IPS-NIHi7 (cell line): Measurements from ENCODE around the gene TTC34.

Source experiments
- DNase-seq: peaks from one replicate; pipeline ENCODE4 v3.0.0; 2012; ENCODE audit warnings: mixed read lengths; ENCODE audit errors: extremely low spot score

Gene TTC34

DNA sequence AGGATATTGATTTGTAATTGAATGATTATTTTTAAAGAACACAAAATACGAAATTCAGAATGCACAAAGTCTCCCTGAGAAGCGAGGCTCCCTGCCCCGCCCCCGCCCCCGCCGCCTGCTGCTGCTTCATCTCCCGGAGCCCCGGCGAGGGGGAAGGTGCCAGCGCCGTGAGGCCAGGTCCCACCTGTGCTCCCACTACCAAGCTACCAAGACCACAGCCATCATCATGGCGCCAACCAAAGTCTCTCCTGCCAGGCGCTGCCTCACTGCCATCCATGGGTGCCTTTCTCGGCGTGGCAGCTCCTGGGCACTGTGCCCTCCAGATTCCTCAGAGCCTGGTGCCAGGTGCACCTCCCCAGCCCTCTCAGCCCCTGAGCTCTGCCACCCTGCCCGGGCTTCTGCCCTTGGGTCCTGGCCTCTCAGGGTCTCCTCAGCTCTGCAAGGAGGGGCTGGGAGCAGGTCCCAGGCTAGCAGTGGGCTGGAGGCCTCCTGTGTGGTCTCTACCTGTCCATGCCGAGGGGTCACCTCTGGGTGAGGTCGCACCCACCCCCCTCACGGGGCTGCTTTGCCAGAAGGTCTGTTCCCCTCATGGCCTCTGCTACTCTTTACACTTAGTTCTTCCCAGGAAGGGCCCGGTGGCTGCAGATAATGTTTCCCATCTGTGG, 29.4 kb upstream of the TTC34 start:
- DNase-seq = no peak

DNA sequence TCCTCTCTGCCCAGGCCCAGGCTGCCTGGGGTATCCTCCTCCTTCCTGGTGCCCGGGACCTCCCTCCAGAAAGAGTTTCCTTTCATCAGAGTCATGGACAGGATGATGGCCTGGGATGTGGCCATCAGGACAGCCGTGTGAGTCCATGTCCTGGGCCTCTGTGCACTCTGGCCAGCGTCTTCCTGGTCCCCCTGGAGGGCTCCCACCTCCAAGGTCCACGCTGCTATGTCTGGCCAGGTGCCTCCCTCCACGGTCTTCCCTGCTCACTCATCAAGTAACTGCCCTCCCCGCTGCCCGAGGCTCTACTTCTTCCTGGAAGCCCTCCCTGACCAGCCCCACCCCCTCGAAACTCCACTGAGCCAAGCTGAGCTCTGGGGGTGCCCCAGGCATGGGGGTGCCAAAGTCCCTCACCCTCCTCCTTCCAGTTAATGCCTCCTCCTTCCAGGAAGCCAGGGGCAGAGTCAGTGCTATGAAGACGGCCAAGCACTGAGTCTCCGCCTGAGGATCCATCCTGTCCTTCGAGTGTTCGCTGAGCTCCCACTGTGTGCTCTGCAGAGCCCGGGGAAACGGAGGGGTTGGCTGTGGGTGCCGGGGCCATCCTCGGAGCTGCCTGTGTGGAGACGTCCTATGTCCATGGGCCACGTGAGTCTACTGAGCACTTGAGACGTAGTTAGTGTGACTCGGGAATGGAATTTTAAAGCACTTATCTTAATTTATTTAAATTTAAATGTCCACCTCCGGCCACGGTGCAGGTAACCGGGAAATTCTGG, 28.5 kb upstream of the TTC34 start:
- DNase-seq = no peak

DNA sequence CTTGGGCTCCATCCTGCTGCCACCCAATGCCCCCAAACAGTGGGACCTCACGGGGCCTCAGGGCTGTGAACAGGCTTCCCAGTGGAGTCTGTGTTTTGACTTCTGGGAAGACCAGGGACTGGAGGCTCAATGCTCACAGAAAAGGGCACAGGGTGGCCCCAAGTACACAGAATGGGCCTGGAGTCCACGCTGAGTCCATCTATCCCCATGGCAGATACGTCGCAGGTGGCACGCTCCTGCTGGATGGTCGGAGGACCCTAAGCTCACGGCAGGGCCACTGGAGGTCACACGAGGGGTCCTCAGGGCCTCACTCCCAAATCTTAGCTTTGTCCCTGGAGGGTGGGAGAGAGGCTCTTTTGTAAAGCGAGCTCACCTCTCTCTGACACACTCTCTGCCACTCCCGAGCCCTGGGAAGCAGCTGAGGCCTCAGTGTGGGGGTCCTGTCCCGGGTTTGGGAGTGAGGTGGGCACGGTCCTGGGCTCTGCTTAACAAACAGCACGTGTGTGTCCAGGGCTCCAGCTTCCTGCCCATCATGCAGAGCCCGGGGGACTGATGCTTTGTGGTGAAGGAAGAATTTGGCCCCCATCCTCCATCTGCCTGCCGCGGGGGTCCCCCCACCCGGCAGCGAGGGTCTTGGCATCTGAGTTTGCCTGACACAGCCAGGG, 27.2 kb upstream of the TTC34 start:
- DNase-seq = no peak

DNA sequence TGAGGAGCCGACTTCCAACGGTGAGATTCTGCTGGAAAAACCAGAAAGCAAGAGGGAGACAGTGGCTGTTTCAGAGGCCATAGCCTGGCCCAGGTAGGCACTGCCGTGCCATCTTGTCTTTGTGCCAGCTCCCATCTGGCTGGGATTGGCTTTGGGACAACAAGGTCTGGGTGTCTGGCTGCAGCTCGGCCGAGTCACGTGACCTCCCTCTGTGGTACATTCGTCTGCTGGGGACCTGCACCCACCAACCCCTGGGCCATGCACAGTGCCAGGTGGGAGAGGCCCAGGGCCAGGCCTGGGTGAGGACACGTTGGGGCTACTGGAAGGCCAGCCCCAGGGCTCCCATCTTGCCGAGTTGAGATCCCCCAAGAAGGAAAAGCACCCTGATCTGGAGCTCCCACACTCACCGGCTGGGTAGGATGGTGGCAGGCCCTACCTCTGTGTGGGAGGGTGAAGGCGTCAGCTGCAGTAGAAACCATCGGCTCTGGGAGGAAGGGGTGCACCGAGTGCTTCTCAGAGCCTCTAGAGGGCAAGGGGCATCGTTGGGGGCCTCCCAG, 25.3 kb upstream of the TTC34 start:
- DNase-seq = no peak

DNA sequence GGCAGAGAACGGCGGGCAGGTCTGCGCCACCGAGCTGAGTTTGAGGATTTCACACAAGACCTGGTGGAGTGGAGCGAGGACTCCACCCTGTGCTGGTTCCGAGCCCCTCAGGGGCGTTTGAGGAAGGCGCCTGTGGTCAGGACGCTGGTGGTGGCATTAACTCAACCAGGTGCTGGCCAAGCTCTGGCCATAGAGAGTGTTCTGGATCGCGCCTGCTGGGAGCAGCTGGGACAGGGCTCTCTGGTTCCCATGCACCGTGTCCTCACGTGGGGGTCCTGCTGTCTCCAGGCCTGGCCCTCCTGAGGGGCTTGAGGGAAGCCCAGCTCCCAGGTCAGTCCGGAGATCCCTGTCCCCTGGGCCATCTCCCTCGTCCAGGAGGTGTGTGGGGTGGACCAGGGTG, 24.8 kb upstream of the TTC34 start:
- no peak for DNase-seq

DNA sequence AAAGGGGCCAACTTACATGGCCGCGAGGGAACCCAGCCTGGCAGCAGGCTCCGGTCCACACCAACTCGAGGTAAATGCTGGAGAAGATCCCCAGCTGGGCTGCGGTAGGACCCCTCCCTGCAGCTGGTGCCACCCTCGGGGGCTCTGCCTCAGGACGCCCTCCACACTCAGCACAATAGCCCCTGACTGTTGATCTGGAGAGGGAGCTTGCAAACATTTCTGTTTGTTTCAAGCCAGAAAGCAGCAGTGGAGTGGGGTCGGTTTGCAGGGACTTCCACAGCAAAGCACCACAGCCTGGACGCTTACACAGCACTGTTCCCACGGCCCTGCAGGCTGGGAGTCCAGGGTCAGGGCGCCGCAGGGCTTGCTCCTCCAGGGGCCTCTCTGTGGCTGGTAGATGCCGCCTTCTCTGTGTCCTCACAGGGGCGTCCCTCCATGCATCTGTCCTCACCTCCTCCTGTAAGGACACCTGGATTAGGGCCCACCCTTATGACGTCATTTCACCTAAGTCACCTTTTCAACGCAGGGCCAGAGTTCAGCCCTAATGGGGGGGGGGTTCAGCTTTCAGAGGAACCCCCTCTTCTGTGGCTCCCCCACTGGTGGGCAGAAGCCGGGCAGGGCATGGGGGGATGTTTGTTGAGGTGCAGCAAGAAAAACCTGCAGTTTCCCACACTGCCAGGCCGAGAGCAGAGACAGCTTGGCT, 24.1 kb upstream of the TTC34 start:
- DNase-seq = no peak

DNA sequence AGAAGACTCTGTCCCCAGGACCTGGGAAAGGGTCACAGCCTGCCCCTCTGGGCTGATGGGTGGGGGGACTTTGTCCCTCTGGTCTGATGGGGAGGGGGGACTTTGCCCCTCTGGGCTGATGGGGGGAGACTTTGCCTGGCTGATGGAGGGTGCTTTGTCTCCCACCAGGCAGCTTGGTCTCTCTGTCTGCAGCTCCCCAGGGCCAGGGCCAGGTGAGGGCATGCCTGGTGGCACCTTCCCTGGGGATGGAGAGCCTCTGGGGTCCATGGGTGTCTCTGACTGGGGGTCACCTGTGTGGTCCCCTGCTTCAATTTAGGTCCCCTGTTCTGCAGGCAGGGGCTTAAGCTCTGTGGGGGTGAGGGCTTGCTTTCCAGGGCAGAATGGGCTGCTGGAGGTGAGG, 23.5 kb upstream of the TTC34 start:
- no peak for DNase-seq

DNA sequence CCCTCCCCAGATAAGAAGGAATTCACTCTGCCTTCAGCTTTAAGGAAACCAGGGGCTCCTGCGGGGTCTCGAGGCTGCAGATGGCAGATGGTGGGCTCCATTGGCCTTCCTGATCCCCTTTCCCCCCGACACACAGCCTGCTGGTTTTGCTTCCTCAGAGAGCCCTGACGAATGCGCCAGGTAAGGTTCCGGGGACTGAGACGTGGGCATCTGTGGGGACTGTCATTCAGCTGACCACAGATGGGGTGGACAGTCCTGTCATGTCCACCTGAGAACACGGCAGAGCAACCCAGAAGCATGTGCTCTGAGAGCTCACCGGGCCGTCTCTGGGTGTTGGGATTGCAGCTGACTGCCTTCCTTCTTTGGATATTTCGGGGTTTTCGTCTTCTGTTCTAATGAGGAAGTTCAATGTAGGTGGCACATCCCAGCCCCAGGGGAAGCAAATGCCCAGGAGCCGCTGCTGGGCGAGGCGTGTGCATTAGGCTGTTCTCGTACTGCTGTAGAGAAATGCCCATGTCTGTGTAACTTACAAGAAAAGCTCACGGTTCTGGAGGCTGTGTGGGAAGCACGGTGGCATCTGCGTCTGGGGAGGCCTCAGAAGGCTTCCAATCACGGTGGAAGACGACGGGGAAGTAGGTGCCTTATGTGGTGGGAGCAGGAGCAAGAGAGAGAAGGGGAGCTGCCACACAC, 22.6 kb upstream of the TTC34 start:
- DNase-seq = no peak

DNA sequence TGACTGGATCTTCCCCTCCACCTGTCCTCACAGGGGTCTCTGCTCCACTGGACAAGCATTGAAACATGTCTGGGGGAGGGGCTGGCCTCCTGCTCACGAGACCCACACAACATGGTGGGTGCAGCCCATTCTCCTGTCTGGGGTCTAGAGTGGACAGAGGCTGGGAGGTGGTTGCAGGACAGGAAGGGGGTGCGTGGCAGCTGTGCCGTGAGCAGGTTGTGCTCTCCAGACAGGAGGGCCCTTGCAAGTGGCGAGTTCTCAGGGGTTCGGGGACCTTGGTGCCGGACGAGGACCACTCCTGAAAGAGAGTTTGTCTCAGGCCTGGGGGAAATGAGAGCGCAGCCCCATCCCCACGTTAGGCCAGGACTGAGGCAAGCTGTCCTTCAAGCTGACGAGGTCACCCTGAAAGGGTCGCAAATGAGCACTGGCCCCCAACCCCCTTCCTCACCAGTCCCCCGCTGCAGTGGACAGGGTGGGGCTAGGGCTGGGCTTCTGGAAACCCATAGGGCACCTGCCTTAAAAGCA, 21.2 kb upstream of the TTC34 start:
- no peak for DNase-seq

DNA sequence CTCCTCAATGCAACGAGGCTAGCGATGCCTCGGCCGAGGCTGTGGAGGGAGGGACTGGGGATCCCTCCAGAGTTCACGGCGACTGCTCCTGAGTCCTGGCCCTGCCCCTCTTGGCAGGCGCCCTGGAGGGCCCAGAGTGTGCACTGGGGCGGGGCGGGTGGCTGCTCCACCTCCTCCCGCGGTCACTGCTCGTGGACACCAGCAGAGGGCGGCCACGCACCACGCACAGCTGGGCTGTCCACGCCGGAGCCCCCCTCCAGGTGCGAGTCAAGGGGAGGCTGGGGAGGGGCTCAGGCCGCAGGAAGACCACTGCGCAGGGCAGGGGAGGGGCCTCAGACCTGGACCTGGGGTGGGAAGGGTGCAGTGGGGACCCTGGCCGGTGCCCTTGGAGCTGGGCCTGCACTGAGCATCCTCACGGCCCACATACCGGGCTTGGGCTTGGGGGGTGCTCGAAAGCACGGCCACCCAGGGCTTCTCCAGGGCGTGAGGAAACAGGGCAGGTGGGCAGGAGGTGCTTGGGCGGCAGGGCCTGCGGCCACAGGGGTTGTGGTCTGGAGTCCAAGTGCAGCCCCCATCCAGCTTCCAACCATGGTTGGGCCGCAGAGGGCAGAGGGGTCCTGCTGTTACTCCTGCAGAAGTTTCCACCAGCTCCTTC, 20.6 kb upstream of the TTC34 start:
- DNase-seq = no peak

DNA sequence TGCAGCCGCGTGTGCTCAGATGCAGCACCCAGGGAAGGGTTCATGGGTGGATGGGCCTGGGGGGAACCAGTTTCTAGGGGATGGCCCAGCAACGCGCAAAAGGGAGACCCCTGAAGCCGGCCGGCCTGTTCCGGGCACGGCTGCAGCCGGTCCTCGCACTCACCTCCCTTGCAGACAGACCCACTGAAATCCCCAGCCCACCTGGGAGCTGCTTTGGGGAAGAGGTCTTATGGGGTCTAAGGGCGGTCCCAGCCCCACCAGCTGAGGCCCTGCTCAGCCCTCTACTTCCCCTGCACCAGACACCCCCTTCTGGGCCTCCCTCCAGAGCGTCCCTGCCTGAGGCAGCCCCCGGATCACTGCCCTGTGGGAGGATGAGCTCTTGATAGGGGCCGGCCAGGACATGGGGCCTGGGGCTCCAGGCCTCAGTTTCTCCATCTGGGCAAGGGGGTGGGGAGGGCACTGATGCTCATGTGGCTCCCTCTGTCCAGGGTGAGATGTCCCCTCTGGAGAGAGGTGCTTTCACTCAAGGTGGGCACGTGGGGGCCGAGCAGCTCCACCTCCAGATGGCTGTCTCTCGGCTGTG, 20.0 kb upstream of the TTC34 start:
- no peak for DNase-seq

DNA sequence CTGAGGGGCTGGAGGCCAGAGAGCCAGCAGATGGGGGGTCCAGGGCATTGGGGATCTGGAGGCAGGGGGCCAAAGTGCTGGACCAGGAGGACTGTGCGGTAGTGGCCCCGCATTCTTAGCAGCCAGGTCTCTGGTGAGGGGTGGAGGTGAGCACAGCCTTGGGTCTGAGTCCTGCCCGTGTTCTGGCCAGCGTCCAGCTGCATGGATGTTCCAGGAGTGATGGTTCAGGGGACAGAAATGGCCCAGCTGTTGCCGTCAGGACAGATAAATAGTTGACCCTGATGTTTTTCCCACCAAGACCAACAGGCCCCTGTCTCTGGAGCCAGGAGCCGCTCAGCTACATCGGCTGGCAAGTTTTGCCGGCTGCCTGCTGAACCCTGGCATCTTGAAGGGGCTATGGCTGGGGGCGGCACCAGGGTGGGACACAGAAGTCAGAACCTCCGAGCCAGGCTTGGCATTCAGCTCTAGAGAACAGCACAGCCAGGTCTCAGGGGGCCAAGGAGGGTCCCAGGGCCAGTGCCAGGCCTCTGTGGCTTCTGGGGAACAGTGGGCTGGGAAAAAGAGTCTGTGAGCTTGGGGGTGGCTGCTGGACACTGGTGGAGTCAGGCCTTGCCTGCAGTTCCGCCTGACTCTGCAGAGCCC, 19.4 kb upstream of the TTC34 start:
- DNase-seq = no peak

DNA sequence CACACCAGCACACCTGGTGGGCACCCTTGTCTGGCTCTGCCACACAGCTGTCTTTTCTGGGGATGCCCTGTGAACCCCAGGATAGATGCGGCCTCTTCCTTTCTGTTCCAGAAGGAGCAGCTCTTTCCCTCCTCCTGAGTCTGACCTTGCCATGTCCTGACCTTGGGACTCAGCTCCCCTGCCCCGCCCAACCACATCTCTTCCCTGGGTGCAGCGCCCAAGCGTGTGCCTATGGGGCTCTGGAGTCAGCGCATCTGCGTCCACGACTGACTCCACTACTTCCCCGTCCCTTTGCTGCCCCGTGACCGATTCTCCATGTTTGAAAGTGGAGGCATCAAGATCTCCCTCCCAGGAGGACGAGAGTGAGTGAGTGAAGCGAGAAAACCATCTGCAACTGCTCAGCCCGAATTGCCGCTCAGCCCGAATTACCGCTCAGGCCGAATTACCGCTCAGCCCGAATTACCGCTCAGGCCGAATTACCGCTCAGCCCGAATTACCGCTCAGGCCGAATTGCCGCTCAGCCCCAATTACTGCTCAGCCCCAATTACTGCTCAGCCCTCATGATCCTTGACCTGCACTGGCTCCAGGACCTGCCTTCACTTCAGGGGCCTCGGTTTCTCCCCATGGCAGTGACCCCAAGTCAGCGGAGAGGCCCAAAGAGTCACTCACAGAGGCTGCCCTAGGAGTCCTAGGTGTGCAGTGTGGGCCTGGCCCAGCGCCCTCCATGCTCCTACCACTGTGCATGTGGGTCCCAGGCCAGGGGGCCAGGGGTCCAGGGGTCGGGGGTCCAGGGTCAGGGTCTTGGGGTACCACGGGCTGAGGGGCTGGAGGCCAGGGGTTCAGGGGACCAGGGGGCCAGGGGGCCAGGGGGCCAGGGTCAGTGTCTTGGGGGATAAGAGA, 18.6 kb upstream of the TTC34 start:
- no peak for DNase-seq

DNA sequence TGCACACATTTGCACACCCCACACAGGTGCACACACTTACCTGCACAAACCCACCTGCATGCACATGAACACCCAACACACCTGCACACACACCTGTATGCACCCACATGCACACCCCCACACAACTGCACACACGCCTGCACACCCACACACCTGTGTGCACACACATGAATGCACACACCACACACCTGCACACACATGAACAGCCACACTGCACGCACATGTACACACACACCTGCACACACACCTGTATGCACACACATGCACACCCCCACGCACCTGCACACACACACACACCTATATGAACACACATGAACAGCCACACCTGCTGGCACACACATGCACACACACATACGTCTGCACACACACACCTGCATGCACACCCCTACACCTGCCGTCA, 17.9 kb upstream of the TTC34 start:
- DNase-seq = no peak

DNA sequence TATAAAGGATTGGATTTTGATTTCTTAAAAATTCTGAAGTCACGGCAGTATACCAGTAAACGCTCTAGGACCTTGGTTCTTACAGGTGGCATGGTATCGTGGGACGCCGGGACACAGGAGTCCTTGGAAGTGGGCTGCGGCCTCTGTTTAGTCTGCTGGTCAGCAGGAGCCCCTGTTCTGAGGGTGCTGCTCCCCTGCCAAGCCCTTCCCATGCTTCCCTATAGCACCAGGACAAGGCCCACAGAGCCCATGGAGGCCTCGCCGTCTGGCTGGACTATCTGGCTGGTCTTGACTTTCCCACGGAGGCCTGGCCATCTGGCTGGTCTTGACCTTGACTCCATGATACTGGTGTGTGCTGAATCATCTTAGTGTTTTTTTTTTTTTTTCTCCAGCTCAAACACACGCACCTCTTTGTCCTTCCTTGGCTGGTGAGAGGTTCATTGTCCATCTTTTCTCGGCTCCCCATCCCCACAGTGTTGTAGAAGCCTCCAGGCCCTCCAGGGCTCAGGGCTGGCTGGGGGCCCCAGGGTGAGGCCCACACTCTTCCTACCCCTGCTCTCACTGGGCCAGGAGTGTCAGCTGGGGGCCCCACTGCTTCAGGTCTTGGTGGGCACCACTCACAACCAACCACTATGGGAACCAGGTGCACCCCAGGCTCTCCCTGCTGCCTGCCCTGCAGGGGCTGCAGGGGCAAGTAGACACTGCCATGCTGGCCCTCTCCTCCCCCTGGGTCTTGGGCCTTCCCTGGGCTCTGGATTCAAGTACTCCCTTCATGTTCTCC, 16.5 kb upstream of the TTC34 start:
- DNase-seq = no peak

DNA sequence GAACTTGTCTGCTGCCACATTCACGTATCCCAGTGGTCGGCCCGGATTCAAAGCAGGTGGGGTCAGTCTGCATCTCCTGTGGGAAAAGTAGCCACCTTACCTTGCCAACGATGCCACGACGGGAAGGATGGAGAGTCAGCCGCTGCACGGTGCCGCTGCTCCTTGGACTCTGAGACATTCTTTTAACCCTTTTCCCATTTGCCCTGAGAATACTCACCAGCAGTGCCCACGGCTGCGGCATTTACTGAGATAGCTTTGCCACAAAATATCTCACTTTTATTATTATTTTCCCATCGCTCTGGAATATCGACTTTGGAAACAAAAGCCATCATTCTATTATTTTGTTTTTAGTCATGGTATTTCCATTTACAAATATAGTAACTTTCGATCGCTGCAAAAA, 15.3 kb upstream of the TTC34 start:
- DNase-seq = no peak

DNA sequence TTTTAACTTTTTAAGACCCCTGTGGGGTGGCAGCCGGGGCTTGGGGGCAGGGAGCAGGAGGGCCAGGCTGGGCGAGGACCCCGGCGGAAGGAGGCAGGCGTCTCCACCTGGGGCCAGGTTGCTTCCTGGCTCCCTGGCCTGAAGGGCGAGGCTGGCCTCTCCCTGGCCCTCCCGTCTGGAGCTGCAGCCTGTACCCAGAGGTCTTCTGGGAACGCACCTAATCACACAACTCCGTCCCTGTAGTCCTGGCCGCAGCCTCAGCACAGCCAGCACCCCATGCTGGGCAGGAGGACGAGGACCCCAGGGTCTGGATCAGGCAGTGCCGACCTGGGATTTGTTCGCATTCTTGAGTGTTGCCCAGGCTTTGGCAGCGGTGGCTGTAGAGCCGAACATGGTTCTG, 14.1 kb upstream of the TTC34 start:
- DNase-seq = no peak

DNA sequence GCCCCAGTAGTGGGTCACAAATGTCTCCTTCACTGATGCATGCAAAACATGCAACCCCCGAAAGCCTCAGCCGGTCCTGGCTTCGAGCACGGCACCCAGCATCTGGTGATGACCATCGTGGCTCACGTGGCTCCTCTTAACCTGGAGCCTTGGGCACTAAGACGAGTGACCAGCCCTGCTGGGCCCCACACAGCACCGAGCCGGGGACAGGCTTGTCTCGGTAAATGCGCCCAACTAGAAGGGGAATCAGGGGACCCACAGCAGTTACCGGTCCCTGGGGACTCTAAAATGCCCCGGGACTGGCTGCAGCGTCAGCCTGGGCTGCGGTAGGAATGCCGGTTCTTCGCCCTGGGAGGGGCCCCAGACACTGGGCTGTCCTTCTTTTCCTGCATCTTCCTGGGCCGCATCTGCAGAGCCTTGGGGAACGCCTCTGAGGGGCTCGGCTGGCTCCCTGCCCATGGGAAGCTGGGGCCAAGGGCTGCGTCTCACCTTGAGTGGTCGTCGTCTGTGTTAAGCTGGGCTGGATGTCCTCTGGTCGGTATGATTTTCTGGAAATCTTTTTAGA, 13.1 kb upstream of the TTC34 start:
- no peak for DNase-seq
